DND-41 (cell line): ENCODE data around the gene JADE2.

Source experiments
- EZH2 ChIP-seq: IDR thresholded peaks from 3 replicates; pipeline ENCODE4 v1.6.1; 2012; ENCODE audit warnings: borderline replicate concordance, low read depth, mild to moderate bottlenecking, moderate library complexity, low read length, inconsistent platforms; ENCODE audit not compliant: severe bottlenecking
- TF ChIP-seq, protein P1 (sequence below): IDR thresholded peaks from 2 replicates; pipeline ENCODE4 v1.5.1; 2012; ENCODE audit warnings: borderline replicate concordance, low read length, moderate library complexity, mild to moderate bottlenecking; ENCODE audit not compliant: poor library complexity, severe bottlenecking; ENCODE audit errors: extremely low read depth

DNA sequence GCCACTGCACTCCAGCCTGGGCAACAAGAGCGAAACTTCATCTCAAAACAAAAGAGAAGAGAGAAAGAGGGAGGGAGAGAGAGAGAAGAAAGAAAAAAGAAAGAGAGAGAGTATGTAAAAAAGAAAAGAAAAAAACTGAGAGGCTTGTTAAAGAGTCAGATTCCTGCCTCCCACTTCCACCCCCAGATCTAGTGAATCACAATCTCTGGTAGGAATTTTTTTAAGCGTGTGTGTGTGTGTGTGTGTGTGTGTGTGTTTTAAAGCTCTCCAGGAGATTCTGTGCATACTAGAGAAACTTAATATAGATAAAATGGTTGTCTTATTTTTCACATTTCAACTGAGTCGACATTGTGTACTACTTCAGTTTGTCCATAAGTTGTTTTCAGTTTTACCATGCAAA, 75.1 kb downstream of the JADE2 start:
- TF ChIP-seq EZH2: no peak
- TF ChIP-seq, protein P1, sequence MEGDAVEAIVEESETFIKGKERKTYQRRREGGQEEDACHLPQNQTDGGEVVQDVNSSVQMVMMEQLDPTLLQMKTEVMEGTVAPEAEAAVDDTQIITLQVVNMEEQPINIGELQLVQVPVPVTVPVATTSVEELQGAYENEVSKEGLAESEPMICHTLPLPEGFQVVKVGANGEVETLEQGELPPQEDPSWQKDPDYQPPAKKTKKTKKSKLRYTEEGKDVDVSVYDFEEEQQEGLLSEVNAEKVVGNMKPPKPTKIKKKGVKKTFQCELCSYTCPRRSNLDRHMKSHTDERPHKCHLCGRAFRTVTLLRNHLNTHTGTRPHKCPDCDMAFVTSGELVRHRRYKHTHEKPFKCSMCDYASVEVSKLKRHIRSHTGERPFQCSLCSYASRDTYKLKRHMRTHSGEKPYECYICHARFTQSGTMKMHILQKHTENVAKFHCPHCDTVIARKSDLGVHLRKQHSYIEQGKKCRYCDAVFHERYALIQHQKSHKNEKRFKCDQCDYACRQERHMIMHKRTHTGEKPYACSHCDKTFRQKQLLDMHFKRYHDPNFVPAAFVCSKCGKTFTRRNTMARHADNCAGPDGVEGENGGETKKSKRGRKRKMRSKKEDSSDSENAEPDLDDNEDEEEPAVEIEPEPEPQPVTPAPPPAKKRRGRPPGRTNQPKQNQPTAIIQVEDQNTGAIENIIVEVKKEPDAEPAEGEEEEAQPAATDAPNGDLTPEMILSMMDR: no peak
